Epithelial cell of esophagus (primary cell): ENCODE measurements around the gene ING4.

ENCODE experiments used
- DNase-seq: peaks from one replicate; pipeline ENCODE4 v3.0.0; 2010; ENCODE audit warnings: low read depth
- H3K4me3 ChIP-seq: 2 replicates; pipeline ENCODE4 v1.5.1; 2011; ENCODE audit warnings: mild to moderate bottlenecking, low read length, control low read depth
- CTCF ChIP-seq: IDR thresholded peaks from 2 replicates; pipeline ENCODE4 v1.5.1; 2011; ENCODE audit warnings: low read depth, mild to moderate bottlenecking, low read length, control low read depth, inconsistent platforms; ENCODE audit not compliant: insufficient read depth; ENCODE audit errors: missing control alignments

Gene ING4

DNA sequence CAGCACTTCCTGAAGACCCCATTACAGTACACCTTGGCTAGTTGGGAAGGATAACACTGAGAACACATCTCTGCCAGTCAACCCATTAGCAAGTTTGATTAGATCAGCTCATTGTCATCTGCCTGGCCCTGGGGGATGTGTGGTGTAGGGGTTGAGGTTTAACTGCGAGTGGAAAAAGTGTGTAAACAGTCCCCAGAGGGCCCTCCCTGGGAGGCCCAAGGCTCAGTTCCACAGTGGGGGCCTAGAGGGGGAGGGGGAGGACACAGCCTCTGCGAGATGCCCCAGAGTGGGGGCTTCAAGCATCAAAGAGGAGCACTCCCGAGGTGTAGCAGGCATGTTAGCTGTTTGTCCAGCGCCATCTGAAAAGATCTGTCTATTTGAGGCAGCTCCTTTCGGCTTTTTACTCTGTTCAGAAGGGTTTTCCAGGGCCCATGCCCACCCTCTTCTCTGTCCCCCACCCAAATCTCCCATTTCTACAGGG is 27.5 kb downstream of the ING4 start:
- H3K4me3 ChIP-seq: peak overlapping the region; percentile 66
- no peak for DNase-seq
- TF ChIP-seq CTCF: no peak

GRCh38 chr12:6632026-6632983 is 30.6 kb downstream of the ING4 start:
- peak; percentile 41 for DNase-seq
- TF ChIP-seq CTCF: no peak
- H3K4me3 ChIP-seq: no peak overlapping the region

GRCh38 chr12:6631549-6631961 is 31.4 kb downstream of the ING4 start:
- no peak for DNase-seq
- H3K4me3 ChIP-seq: no peak overlapping the region
- no peak for TF ChIP-seq CTCF

GRCh38 chr12:6630736-6631135 is 32.2 kb downstream of the ING4 start:
- no peak for TF ChIP-seq CTCF
- no peak for DNase-seq
- H3K4me3 ChIP-seq: no peak overlapping the region

DNA sequence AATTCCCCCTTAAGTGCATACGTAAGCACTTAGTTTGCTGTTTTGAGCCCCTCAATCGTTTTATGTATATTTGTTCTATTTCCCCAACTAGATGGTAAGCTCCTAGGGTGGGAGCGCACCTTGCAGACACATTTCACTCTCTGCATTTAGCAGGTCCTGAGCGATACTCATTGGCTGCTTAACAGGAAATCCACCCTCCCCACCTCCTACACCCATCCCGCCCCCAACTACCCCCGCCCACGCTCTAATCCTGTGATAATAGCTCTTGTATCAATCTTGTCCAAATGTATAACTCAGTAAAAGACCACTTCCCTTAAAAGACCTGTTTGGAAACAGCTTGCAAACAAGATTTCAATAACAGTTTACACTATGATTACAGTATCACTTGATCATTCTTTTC is 35.3 kb downstream of the ING4 start:
- TF ChIP-seq CTCF: no peak
- no peak for DNase-seq
- no peak overlapping the region for H3K4me3 ChIP-seq

- H3K4me3 ChIP-seq: no peak overlapping the region
- no peak for DNase-seq
- no peak for TF ChIP-seq CTCF
Measured at GRCh38 chr12:6626654-6627283, 36.1 kb downstream of the ING4 start.
